ENCODE measurements around the gene RUNX2.
"Not testable (repeated sequence)": the region's sequence is repeated elsewhere in the genome, so short reads cannot be mapped to it uniquely, and the experiment has no call there.

Gene RUNX2

GRCh38 chr6:45673167-45673566, 345.0 kb downstream of the RUNX2 start:
- H3K27me3 ChIP-seq (ENCODE audit: control insufficient read depth in 1 of 2, insufficient read depth in 2 of 2, low read length in 2 of 2): not testable (repeated sequence)

GRCh38 chr6:45675166-45675565, 347.0 kb downstream of the RUNX2 start:
- H3K36me3 ChIP-seq (ENCODE audit: control insufficient read depth in 1 of 2, insufficient read depth in 2 of 2, low read length in 2 of 2); H3K4me3 ChIP-seq (ENCODE audit: low read depth in 1 of 2, low read length in 2 of 2); H3K9ac ChIP-seq (ENCODE audit: low read depth in 1 of 2, low read length in 2 of 2); H3K27me3 ChIP-seq (ENCODE audit: control insufficient read depth in 1 of 2, insufficient read depth in 2 of 2, low read length in 2 of 2); H3K27ac ChIP-seq (ENCODE audit: low read depth, low read length); H3K9me3 ChIP-seq (ENCODE audit: control insufficient read depth in 1 of 2, low read length in 2 of 2): not testable (repeated sequence)
- H3K4me1 ChIP-seq (ENCODE audit: control insufficient read depth in 1 of 2, insufficient read depth in 2 of 2, low read length in 2 of 2): peaks cover 10 to 13% of the 10 kb centered on the region in 2 donors

More at GRCh38 chr6:45673167-45673566, 345.0 kb downstream of the RUNX2 start:
- not testable (repeated sequence) for H3K27ac ChIP-seq (ENCODE audit: low read depth, low read length); H3K36me3 ChIP-seq (ENCODE audit: control insufficient read depth in 1 of 2, insufficient read depth in 2 of 2, low read length in 2 of 2); H3K9ac ChIP-seq (ENCODE audit: low read depth in 1 of 2, low read length in 2 of 2); H3K4me3 ChIP-seq (ENCODE audit: low read depth in 1 of 2, low read length in 2 of 2); H3K9me3 ChIP-seq (ENCODE audit: control insufficient read depth in 1 of 2, low read length in 2 of 2)
- H3K4me1 ChIP-seq (ENCODE audit: control insufficient read depth in 1 of 2, insufficient read depth in 2 of 2, low read length in 2 of 2): peaks cover 8 to 13% of the 10 kb centered on the region in 2 donors

GRCh38 chr6:45675634-45676033, 347.5 kb downstream of the RUNX2 start:
- H3K4me1 ChIP-seq (ENCODE audit: control insufficient read depth in 1 of 2, insufficient read depth in 2 of 2, low read length in 2 of 2): peaks cover 10 to 13% of the 10 kb centered on the region in 2 donors
- no peaks in the 10 kb centered on the region for H3K9me3 ChIP-seq (ENCODE audit: control insufficient read depth in 1 of 2, low read length in 2 of 2)
- no peak overlapping the region for H3K4me3 ChIP-seq (ENCODE audit: low read depth in 1 of 2, low read length in 2 of 2)
- H3K27me3 ChIP-seq (ENCODE audit: control insufficient read depth in 1 of 2, insufficient read depth in 2 of 2, low read length in 2 of 2): no peaks in the 10 kb centered on the region
- no peaks in the 10 kb centered on the region for H3K36me3 ChIP-seq (ENCODE audit: control insufficient read depth in 1 of 2, insufficient read depth in 2 of 2, low read length in 2 of 2)
- no peak overlapping the region for H3K27ac ChIP-seq (ENCODE audit: low read depth, low read length)
- no peak overlapping the region for H3K9ac ChIP-seq (ENCODE audit: low read depth in 1 of 2, low read length in 2 of 2)

- Histone ChIP-seq H3K9ac (ENCODE audit: low read depth in 1 of 2, low read length in 2 of 2) (no peak overlapping the region), H3K4me3 (ENCODE audit: low read depth in 1 of 2, low read length in 2 of 2) (no peak overlapping the region), H3K27me3 (ENCODE audit: control insufficient read depth in 1 of 2, insufficient read depth in 2 of 2, low read length in 2 of 2) (no peaks in the 10 kb centered on the region), H3K4me1 (ENCODE audit: control insufficient read depth in 1 of 2, insufficient read depth in 2 of 2, low read length in 2 of 2) (peaks cover 10 to 13% of the 10 kb centered on the region in 2 donors), H3K36me3 (ENCODE audit: control insufficient read depth in 1 of 2, insufficient read depth in 2 of 2, low read length in 2 of 2) (no peaks in the 10 kb centered on the region), H3K27ac (ENCODE audit: low read depth, low read length) (no peak overlapping the region), H3K9me3 (ENCODE audit: control insufficient read depth in 1 of 2, low read length in 2 of 2) (no peaks in the 10 kb centered on the region)
Observed at GRCh38 chr6:45676380-45676779, 348.2 kb downstream of the RUNX2 start.

- H3K4me3 ChIP-seq (ENCODE audit: low read depth in 1 of 2, low read length in 2 of 2): peak overlapping the region in 1 of 2 donors; percentile 8
Observed at GRCh38 chr6:45677381-45678284, 349.5 kb downstream of the RUNX2 start.

GRCh38 chr6:45678285-45678607, 350.1 kb downstream of the RUNX2 start:
- Histone ChIP-seq H3K9me3 (ENCODE audit: control insufficient read depth in 1 of 2, low read length in 2 of 2) (peaks cover 3 to 9% of the 10 kb centered on the region in 2 donors), H3K27me3 (ENCODE audit: control insufficient read depth in 1 of 2, insufficient read depth in 2 of 2, low read length in 2 of 2) (no peaks in the 10 kb centered on the region), H3K9ac (ENCODE audit: low read depth in 1 of 2, low read length in 2 of 2) (no peak overlapping the region), H3K36me3 (ENCODE audit: control insufficient read depth in 1 of 2, insufficient read depth in 2 of 2, low read length in 2 of 2) (no peaks in the 10 kb centered on the region), H3K4me3 (ENCODE audit: low read depth in 1 of 2, low read length in 2 of 2) (no peak overlapping the region), H3K4me1 (ENCODE audit: control insufficient read depth in 1 of 2, insufficient read depth in 2 of 2, low read length in 2 of 2) (peaks cover 10 to 13% of the 10 kb centered on the region in 2 donors), H3K27ac (ENCODE audit: low read depth, low read length) (no peak overlapping the region)

More at GRCh38 chr6:45677381-45678284, 349.5 kb downstream of the RUNX2 start:
- Histone ChIP-seq H3K9me3 (ENCODE audit: control insufficient read depth in 1 of 2, low read length in 2 of 2) (peaks cover 3 to 9% of the 10 kb centered on the region in 2 donors), H3K4me1 (ENCODE audit: control insufficient read depth in 1 of 2, insufficient read depth in 2 of 2, low read length in 2 of 2) (peaks cover 10 to 13% of the 10 kb centered on the region in 2 donors), H3K27me3 (ENCODE audit: control insufficient read depth in 1 of 2, insufficient read depth in 2 of 2, low read length in 2 of 2) (no peaks in the 10 kb centered on the region), H3K9ac (ENCODE audit: low read depth in 1 of 2, low read length in 2 of 2) (no peak overlapping the region), H3K36me3 (ENCODE audit: control insufficient read depth in 1 of 2, insufficient read depth in 2 of 2, low read length in 2 of 2) (no peaks in the 10 kb centered on the region), H3K27ac (ENCODE audit: low read depth, low read length) (no peak overlapping the region)

- Histone ChIP-seq H3K9ac (ENCODE audit: low read depth in 1 of 2, low read length in 2 of 2) (no peak overlapping the region), H3K4me1 (ENCODE audit: control insufficient read depth in 1 of 2, insufficient read depth in 2 of 2, low read length in 2 of 2) (peaks cover 10 to 13% of the 10 kb centered on the region in 2 donors), H3K4me3 (ENCODE audit: low read depth in 1 of 2, low read length in 2 of 2) (no peak overlapping the region), H3K27ac (ENCODE audit: low read depth, low read length) (no peak overlapping the region), H3K27me3 (ENCODE audit: control insufficient read depth in 1 of 2, insufficient read depth in 2 of 2, low read length in 2 of 2) (no peaks in the 10 kb centered on the region), H3K36me3 (ENCODE audit: control insufficient read depth in 1 of 2, insufficient read depth in 2 of 2, low read length in 2 of 2) (no peaks in the 10 kb centered on the region), H3K9me3 (ENCODE audit: control insufficient read depth in 1 of 2, low read length in 2 of 2) (peaks cover 3 to 9% of the 10 kb centered on the region in 2 donors)
Observed at GRCh38 chr6:45679163-45679562, 351.0 kb downstream of the RUNX2 start.

GRCh38 chr6:45679631-45680030, 351.5 kb downstream of the RUNX2 start:
- Histone ChIP-seq H3K4me1 (ENCODE audit: control insufficient read depth in 1 of 2, insufficient read depth in 2 of 2, low read length in 2 of 2) (peaks cover 10 to 13% of the 10 kb centered on the region in 2 donors), H3K9ac (ENCODE audit: low read depth in 1 of 2, low read length in 2 of 2) (no peak overlapping the region), H3K9me3 (ENCODE audit: control insufficient read depth in 1 of 2, low read length in 2 of 2) (peaks cover 3 to 9% of the 10 kb centered on the region in 2 donors), H3K36me3 (ENCODE audit: control insufficient read depth in 1 of 2, insufficient read depth in 2 of 2, low read length in 2 of 2) (no peaks in the 10 kb centered on the region), H3K27ac (ENCODE audit: low read depth, low read length) (no peak overlapping the region), H3K27me3 (ENCODE audit: control insufficient read depth in 1 of 2, insufficient read depth in 2 of 2, low read length in 2 of 2) (no peaks in the 10 kb centered on the region), H3K4me3 (ENCODE audit: low read depth in 1 of 2, low read length in 2 of 2) (no peak overlapping the region)

GRCh38 chr6:45681860-45682511, 353.9 kb downstream of the RUNX2 start:
- H3K9ac ChIP-seq (ENCODE audit: low read depth in 1 of 2, low read length in 2 of 2): no peak overlapping the region
- H3K4me1 ChIP-seq (ENCODE audit: control insufficient read depth in 1 of 2, insufficient read depth in 2 of 2, low read length in 2 of 2): peaks cover 10 to 11% of the 10 kb centered on the region in 2 donors
- peaks cover 3 to 9% of the 10 kb centered on the region in 2 donors for H3K9me3 ChIP-seq (ENCODE audit: control insufficient read depth in 1 of 2, low read length in 2 of 2)
- no peak overlapping the region for H3K27ac ChIP-seq (ENCODE audit: low read depth, low read length)
- H3K36me3 ChIP-seq (ENCODE audit: control insufficient read depth in 1 of 2, insufficient read depth in 2 of 2, low read length in 2 of 2): no peaks in the 10 kb centered on the region
- H3K4me3 ChIP-seq (ENCODE audit: low read depth in 1 of 2, low read length in 2 of 2): no peak overlapping the region
- no peaks in the 10 kb centered on the region for H3K27me3 ChIP-seq (ENCODE audit: control insufficient read depth in 1 of 2, insufficient read depth in 2 of 2, low read length in 2 of 2)

- H3K27ac ChIP-seq (ENCODE audit: low read depth, low read length): no peak overlapping the region
- H3K36me3 ChIP-seq (ENCODE audit: control insufficient read depth in 1 of 2, insufficient read depth in 2 of 2, low read length in 2 of 2): no peaks in the 10 kb centered on the region
- no peaks in the 10 kb centered on the region for H3K4me1 ChIP-seq (ENCODE audit: control insufficient read depth in 1 of 2, insufficient read depth in 2 of 2, low read length in 2 of 2)
- H3K27me3 ChIP-seq (ENCODE audit: control insufficient read depth in 1 of 2, insufficient read depth in 2 of 2, low read length in 2 of 2): peaks cover 0 to 2% of the 10 kb centered on the region in 2 donors
- H3K9ac ChIP-seq (ENCODE audit: low read depth in 1 of 2, low read length in 2 of 2): no peak overlapping the region
- no peak overlapping the region for H3K4me3 ChIP-seq (ENCODE audit: low read depth in 1 of 2, low read length in 2 of 2)
- H3K9me3 ChIP-seq (ENCODE audit: control insufficient read depth in 1 of 2, low read length in 2 of 2): peaks cover 3 to 9% of the 10 kb centered on the region in 2 donors
Observed at GRCh38 chr6:45684476-45684875, 356.3 kb downstream of the RUNX2 start.
